ENCODE data around the gene BTBD6.

BTBD6 gene

DNA sequence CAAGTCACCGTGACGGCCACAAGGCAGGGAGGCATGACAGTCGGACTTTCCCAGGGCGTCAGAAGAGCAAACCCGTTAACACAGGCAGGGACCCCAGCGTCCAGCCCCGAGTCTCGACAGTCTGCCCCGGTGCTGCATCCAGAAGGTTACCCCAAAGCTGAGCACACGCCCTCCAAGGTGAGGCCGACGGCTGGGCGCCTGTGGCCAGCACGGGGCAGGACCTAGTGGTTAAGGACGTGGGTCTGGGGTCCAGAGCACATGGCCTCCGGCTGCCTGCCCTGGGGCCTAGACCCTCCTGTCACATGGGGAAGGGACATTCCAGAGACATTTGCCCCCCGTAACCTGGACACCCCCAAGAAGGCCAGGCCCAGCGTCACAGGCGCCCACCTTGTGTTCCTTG, 29.7 kb upstream of the BTBD6 start:
- DNase-seq (ENCODE audit: extremely low spot score) = no peak
- CTCF ChIA-PET = interaction anchor here (0.6 kb wide), 1 partner anchor 102 kb away, joined by 4 read pairs; no protein-coding TSS in a partner anchor
- TF ChIP-seq FOXA1 (IDR thresholded peaks at IDR 0.05) (no peak), SUZ12 (IDR thresholded peaks at IDR 0.05) (no peak), NFRKB (IDR thresholded peaks at IDR 0.05) (no peak), L3MBTL2 (conservative IDR thresholded peaks at IDR 0.05) (no peak), ZNF384 (IDR thresholded peaks at IDR 0.05) (no peak), CTBP1 (IDR thresholded peaks at IDR 0.05; ENCODE audit: borderline replicate concordance) (no peak), ELF4 (IDR thresholded peaks at IDR 0.05) (no peak), TARDBP (IDR thresholded peaks at IDR 0.05) (no peak), FOXM1 (IDR thresholded peaks at IDR 0.05; ENCODE audit: borderline replicate concordance) (no peak)
- TF ChIP-seq, protein P1, sequence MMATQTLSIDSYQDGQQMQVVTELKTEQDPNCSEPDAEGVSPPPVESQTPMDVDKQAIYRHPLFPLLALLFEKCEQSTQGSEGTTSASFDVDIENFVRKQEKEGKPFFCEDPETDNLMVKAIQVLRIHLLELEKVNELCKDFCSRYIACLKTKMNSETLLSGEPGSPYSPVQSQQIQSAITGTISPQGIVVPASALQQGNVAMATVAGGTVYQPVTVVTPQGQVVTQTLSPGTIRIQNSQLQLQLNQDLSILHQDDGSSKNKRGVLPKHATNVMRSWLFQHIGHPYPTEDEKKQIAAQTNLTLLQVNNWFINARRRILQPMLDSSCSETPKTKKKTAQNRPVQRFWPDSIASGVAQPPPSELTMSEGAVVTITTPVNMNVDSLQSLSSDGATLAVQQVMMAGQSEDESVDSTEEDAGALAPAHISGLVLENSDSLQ (IDR thresholded peaks at IDR 0.05) = no peak
- POLR2A ChIA-PET = no interaction called here

DNA sequence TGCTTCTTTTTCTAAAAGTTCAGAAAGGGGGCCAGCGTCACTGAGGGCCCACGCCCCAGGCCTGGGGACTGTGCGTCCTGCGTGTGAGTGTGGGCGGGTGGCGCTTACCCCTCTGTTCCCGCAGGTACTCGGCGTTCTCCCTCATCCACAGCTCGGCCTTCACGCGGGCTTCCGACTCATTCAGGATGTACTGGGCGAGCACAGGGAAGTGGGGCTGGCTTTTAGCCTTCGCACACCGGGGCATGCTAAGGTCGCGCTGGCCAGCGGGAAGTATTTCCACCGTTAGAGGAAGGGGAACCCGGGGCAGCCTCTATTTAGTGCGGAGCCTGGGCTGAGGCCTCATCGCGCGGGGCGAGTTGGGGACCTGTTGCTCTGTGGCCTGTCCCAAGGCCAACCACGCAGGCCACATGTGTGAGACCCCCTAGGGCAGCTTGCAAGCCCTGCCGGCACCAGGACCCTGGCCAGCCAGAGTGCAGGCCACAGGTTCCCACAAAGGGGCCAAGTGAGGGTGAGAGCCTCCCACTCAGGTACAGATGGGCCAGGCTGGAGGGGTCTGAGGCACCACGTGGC, 29.2 kb upstream of the BTBD6 start:
- DNase-seq (ENCODE audit: extremely low spot score) = no peak
- TF ChIP-seq, protein P1 (IDR thresholded peaks at IDR 0.05) = no peak
- TF ChIP-seq NFRKB (IDR thresholded peaks at IDR 0.05) = no peak
- TF ChIP-seq ARNT (IDR thresholded peaks at IDR 0.05) = no peak
- no peak for TF ChIP-seq ELF4 (IDR thresholded peaks at IDR 0.05)
- no peak for TF ChIP-seq FOXM1 (IDR thresholded peaks at IDR 0.05; ENCODE audit: borderline replicate concordance)
- TF ChIP-seq CTBP1 (IDR thresholded peaks at IDR 0.05; ENCODE audit: borderline replicate concordance) = no peak
- no peak for TF ChIP-seq TARDBP (IDR thresholded peaks at IDR 0.05)
- no peak for TF ChIP-seq FOXK2 (IDR thresholded peaks at IDR 0.05)
- no peak for TF ChIP-seq HDGF (IDR thresholded peaks at IDR 0.05; ENCODE audit: borderline replicate concordance)
- TF ChIP-seq SP1 (IDR thresholded peaks at IDR 0.05) = no peak
- TF ChIP-seq FOXA1 (IDR thresholded peaks at IDR 0.05) = no peak
- TF ChIP-seq SUZ12 (IDR thresholded peaks at IDR 0.05) = no peak
- TF ChIP-seq ZNF384 (IDR thresholded peaks at IDR 0.05) = no peak
- TF ChIP-seq LEF1 (IDR thresholded peaks at IDR 0.05; ENCODE audit: borderline replicate concordance) = no peak
- TF ChIP-seq BHLHE40 (IDR thresholded peaks at IDR 0.05; ENCODE audit: borderline replicate concordance) = no peak
- no peak for TF ChIP-seq L3MBTL2 (conservative IDR thresholded peaks at IDR 0.05)
- POLR2A ChIA-PET = no interaction called here
- CTCF ChIA-PET = interaction anchor here (0.6 kb wide), 1 partner anchor 102 kb away, joined by 4 read pairs; no protein-coding TSS in a partner anchor

DNA sequence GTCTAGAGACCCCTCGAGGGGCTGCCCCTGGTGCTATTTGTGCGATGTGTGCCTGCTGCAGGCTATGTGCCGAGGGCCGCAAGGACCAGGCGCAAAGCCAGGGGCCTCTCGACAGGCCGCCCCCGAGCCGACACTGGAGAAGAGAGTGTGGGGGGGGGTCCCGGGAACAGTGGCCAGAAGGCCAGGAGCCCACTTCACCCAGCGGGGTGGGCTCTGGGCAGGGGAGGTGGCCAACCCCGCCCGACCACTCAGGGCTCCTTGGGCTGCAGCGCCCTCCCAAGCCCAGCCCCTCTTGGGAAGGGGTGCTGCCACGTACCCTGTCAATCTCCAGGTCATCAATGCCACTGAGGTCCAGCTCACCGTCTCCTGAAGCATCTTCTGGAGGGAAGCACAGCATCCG, 28.6 kb upstream of the BTBD6 start:
- POLR2A ChIA-PET = interaction anchor here (1.0 kb wide), 1 partner anchor 29 kb away, joined by 3 read pairs; the partner anchor contains the start of gene BTBD6
- TF ChIP-seq FOXK2 (IDR thresholded peaks at IDR 0.05) = no peak
- TF ChIP-seq LEF1 (IDR thresholded peaks at IDR 0.05; ENCODE audit: borderline replicate concordance) = no peak
- no peak for TF ChIP-seq FOXM1 (IDR thresholded peaks at IDR 0.05; ENCODE audit: borderline replicate concordance)
- TF ChIP-seq CTBP1 (IDR thresholded peaks at IDR 0.05; ENCODE audit: borderline replicate concordance) = no peak
- TF ChIP-seq, protein P1 (IDR thresholded peaks at IDR 0.05) = no peak
- TF ChIP-seq ZNF384 (IDR thresholded peaks at IDR 0.05) = no peak
- TF ChIP-seq SP1 (IDR thresholded peaks at IDR 0.05) = no peak
- TF ChIP-seq SUZ12 (IDR thresholded peaks at IDR 0.05) = no peak
- CTCF ChIA-PET = interaction anchor here (0.8 kb wide), 1 partner anchor 13 kb away, joined by 3 read pairs; no protein-coding TSS in a partner anchor
- DNase-seq (ENCODE audit: extremely low spot score) = no peak

DNA sequence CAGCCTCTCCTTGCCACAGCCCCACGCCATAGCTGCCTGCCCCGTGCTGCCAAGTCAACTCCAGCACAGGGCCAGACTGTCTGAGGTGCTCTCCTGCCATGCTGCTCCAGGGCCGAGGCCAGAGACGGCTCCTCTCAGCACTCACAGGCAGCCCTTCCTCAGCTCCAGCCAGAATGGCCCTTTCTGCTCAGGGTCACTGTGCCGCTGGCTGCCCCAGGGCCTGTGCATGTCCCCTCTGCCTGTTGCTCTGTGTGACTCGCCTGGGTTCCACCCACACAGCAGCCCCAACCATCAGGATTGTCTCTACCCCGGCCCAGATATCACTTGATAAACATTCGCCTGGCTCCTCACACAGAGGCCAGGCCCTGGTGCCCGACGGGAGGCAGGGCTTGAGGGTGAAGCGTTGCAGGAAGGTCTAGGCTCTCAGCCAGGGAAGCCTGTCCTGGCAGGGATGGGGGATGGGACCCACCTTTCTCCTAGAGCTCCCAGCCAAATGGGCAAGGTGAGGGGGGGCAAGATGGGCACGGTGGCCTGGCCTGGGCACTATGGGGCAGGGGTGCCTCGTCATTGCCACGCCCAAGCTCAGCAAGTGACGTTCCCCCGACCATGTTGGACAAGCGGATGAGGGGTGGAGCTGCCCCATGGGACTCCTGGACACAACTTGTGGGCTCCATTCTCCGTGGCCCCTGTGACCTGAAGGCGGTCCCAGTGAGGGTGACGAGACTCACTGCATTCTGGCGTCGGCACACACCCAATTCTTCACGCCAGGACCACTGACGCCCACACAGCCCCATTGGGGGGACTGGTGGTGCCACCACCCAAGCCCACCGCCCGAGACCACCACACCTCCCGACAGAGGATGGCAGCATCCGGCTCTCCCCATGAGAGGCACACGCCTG, 27.4 kb upstream of the BTBD6 start:
- no peak for TF ChIP-seq ARNT (IDR thresholded peaks at IDR 0.05)
- TF ChIP-seq SUZ12 (IDR thresholded peaks at IDR 0.05) = no peak
- no peak for TF ChIP-seq TARDBP (IDR thresholded peaks at IDR 0.05)
- no peak for TF ChIP-seq L3MBTL2 (conservative IDR thresholded peaks at IDR 0.05)
- no peak for TF ChIP-seq ELF4 (IDR thresholded peaks at IDR 0.05)
- no peak for TF ChIP-seq FOXA1 (IDR thresholded peaks at IDR 0.05)
- TF ChIP-seq LEF1 (IDR thresholded peaks at IDR 0.05; ENCODE audit: borderline replicate concordance) = no peak
- no peak for TF ChIP-seq CTBP1 (IDR thresholded peaks at IDR 0.05; ENCODE audit: borderline replicate concordance)
- no peak for TF ChIP-seq SP1 (IDR thresholded peaks at IDR 0.05)
- no peak for TF ChIP-seq NFRKB (IDR thresholded peaks at IDR 0.05)
- no peak for TF ChIP-seq ZNF384 (IDR thresholded peaks at IDR 0.05)
- TF ChIP-seq FOXK2 (IDR thresholded peaks at IDR 0.05) = no peak
- TF ChIP-seq FOXM1 (IDR thresholded peaks at IDR 0.05; ENCODE audit: borderline replicate concordance) = no peak
- TF ChIP-seq HDGF (IDR thresholded peaks at IDR 0.05; ENCODE audit: borderline replicate concordance) = no peak
- TF ChIP-seq BHLHE40 (IDR thresholded peaks at IDR 0.05; ENCODE audit: borderline replicate concordance) = no peak
- TF ChIP-seq, protein P1 (IDR thresholded peaks at IDR 0.05) = no peak
- DNase-seq (ENCODE audit: extremely low spot score) = no peak
- ChIA-PET POLR2A (interaction anchor here (1.0 kb wide), 2 partner anchors 27 to 94 kb away, joined by 3 read pairs; partner anchors contain the start of genes BTBD6 and PACS2), CTCF (interaction anchor here (0.8 kb wide), 1 partner anchor 14 kb away, joined by 3 read pairs; no protein-coding TSS in a partner anchor)

Data from HEK293T (cell line).